ENCODE measurements around the gene C10orf67. TPM values are rescaled to one million over a fixed set of nuclear protein-coding genes. Genes with fewer than 3 reads are reported as not detected.
"Not testable (repeated sequence)": the region's sequence is repeated elsewhere in the genome, so short reads cannot be mapped to it uniquely, and the experiment has no call there.

The C10orf67 gene
- total RNA-seq (2014; rRNA removed; shearing (Covaris generic); ENCODE audit: low replicate concordance): 0.07 and 0.14 TPM in 2 replicates

GRCh38 chr10:23344241-23344841 is at the start of gene C10orf67:
TSS of gene C10orf67 (minus strand) at chr10:23344797. CDS start at chr10:23344774, 23 bp downstream.
- peak; percentile 52 for DNase-seq (ENCODE audit: low read depth)
- in situ Hi-C loops (cut with HindIII; ENCODE audit: low pct_unique_long_range_greater_than_20kb, low sequenced_read_pairs): no loop called here

- in situ Hi-C loops (cut with HindIII; ENCODE audit: low pct_unique_long_range_greater_than_20kb, low sequenced_read_pairs): no loop called here
- DNase-seq (ENCODE audit: low read depth): no peak
Measured at GRCh38 chr10:23391821-23392220, 47.2 kb upstream of the C10orf67 start.

DNA sequence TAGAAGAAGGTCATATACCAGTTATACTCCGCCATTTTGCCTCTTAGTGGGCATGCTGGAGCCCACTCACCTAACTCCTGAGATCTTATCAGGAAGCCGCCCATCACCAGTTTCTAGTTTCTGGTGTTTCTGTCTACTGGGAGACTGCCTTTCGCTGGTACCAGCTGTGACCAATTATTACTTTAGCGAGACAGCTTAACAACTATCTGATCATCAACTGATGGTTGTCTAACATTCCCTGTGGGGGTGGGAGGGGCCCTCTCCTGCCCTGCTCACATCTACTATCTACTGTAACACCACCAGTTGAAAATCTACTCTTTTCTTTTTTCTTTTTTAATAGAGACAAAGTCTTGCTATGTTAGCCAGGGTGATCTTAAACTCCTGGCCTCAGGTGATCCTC is 46.2 kb upstream of the C10orf67 start:
- no peak for DNase-seq (ENCODE audit: low read depth)
- in situ Hi-C loops (cut with HindIII; ENCODE audit: low pct_unique_long_range_greater_than_20kb, low sequenced_read_pairs): no loop called here

- in situ Hi-C loops (cut with HindIII; ENCODE audit: low pct_unique_long_range_greater_than_20kb, low sequenced_read_pairs); DNase-seq (ENCODE audit: low read depth): not testable (repeated sequence)
Measured at GRCh38 chr10:23390408-23390807, 45.8 kb upstream of the C10orf67 start.

GRCh38 chr10:23387516-23387915 is 42.9 kb upstream of the C10orf67 start:
- in situ Hi-C loops (cut with HindIII; ENCODE audit: low pct_unique_long_range_greater_than_20kb, low sequenced_read_pairs); DNase-seq (ENCODE audit: low read depth): not testable (repeated sequence)

DNA sequence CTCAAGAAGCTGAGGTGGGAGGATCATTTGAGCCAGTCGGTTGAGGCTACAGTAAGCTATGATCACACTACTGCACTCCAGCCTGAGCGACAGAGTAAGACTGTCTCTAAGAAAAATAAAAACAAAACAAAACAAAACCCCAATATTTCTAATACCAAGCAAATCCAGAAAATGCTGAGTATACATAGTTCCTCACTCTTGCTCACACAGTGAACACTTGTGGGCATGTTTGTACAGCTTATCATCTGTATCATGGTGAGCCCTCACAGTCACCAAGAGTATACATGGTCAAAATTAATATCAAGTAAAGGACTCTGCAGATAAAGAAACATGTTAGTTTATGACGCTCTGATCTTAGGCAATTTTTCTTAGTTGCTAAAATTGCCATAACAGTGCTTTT is 41.5 kb upstream of the C10orf67 start:
- in situ Hi-C loops (cut with HindIII; ENCODE audit: low pct_unique_long_range_greater_than_20kb, low sequenced_read_pairs): no loop called here
- DNase-seq (ENCODE audit: low read depth): no peak

DNA sequence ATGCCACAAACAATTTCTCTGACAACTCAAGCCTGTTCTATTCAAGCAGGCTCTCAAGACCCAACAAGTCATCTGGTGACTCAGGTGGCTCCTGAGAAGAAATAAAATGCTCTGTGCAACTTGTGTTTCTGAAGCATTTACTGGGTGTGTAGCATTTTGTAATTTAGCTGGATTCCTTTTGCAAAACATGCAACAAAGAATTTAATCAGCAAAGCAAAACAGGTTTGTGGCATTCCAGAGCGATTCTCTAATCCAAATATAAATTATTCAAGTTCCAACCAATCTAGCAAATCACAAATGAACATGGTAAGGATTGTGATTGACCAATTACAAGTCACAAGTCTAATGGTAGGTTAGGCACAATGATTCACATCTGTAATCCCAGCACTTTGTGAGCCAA is 39.8 kb upstream of the C10orf67 start:
- peak; percentile 16 for DNase-seq (ENCODE audit: low read depth)

GRCh38 chr10:23383637-23384036 is 39.0 kb upstream of the C10orf67 start:
- DNase-seq (ENCODE audit: low read depth): no peak
- in situ Hi-C loops (cut with HindIII; ENCODE audit: low pct_unique_long_range_greater_than_20kb, low sequenced_read_pairs): no loop called here

More for the DNA sequence above, 39.8 kb upstream of the C10orf67 start:
- in situ Hi-C loops (cut with HindIII; ENCODE audit: low pct_unique_long_range_greater_than_20kb, low sequenced_read_pairs): no loop called here

- no peak for DNase-seq (ENCODE audit: low read depth)
- in situ Hi-C loops (cut with HindIII; ENCODE audit: low pct_unique_long_range_greater_than_20kb, low sequenced_read_pairs): no loop called here
Measured at GRCh38 chr10:23381298-23382040, 36.9 kb upstream of the C10orf67 start.

DNA sequence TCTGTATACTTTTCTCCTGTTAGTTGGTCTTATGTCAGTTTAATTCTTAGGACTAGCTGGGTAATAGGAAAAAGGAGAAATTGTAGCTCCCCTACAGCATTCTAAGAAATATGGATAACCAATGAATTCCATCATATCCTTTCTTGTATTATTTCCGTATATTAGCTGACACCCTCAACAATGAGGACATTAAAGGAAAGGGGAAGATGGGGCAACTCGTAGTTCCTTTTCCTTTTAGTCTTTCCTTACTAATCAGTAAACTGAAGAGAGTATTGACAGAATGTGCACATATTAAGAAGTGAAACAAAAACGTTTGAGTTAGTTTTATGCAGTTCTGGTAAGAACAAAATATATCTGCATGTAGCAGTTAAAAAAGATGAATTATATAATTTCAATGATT is 35.1 kb upstream of the C10orf67 start:
- no peak for DNase-seq (ENCODE audit: low read depth)
- in situ Hi-C loops (cut with HindIII; ENCODE audit: low pct_unique_long_range_greater_than_20kb, low sequenced_read_pairs): no loop called here

DNA sequence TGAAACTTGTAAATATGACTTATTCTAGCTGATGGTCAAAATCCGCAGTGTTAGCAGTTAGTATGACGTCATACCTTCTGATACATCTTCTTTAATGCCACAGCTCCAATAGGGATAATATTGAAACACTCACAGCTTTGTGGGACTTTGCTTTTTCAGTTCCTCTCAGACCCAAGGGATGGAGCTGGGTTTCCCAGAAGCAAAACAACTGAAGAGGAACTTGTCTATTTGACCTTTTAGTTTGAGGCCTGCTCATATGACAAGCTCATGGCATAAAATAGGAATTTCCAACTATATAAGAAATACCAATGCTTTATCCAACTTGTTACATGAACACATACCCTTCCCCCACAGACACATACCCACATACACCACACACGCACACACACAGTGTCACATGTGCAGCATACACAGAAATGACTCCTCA is 31.6 kb upstream of the C10orf67 start:
- no peak for DNase-seq (ENCODE audit: low read depth)
- in situ Hi-C loops (cut with HindIII; ENCODE audit: low pct_unique_long_range_greater_than_20kb, low sequenced_read_pairs): no loop called here

GRCh38 chr10:23375366-23375765 is 30.8 kb upstream of the C10orf67 start:
- in situ Hi-C loops (cut with HindIII; ENCODE audit: low pct_unique_long_range_greater_than_20kb, low sequenced_read_pairs): no loop called here
- DNase-seq (ENCODE audit: low read depth): no peak

DNA sequence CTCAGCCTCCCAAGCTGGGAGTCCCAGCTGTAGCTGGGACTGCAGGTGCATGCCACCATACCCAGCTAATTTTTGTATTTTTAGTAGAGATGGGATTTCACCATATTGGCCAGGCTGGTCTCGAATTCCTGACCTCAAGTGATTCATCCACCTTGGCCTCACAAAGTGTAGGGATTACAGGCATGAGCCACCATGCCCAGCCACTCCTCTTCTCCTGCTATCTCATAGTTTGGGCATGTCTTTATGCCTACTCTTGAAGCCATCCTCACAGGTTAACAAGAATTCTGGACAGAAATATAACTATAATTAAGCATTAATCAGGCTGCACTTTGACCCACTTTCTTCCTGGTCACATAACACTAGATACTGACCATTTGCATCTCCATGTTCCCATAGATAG is 28.6 kb upstream of the C10orf67 start:
- in situ Hi-C loops (cut with HindIII; ENCODE audit: low pct_unique_long_range_greater_than_20kb, low sequenced_read_pairs): no loop called here

GRCh38 chr10:23371073-23371472 is 26.5 kb upstream of the C10orf67 start:
- no peak for DNase-seq (ENCODE audit: low read depth)
- in situ Hi-C loops (cut with HindIII; ENCODE audit: low pct_unique_long_range_greater_than_20kb, low sequenced_read_pairs): no loop called here

More for the DNA sequence above, 28.6 kb upstream of the C10orf67 start:
- no peak for DNase-seq (ENCODE audit: low read depth)

DNA sequence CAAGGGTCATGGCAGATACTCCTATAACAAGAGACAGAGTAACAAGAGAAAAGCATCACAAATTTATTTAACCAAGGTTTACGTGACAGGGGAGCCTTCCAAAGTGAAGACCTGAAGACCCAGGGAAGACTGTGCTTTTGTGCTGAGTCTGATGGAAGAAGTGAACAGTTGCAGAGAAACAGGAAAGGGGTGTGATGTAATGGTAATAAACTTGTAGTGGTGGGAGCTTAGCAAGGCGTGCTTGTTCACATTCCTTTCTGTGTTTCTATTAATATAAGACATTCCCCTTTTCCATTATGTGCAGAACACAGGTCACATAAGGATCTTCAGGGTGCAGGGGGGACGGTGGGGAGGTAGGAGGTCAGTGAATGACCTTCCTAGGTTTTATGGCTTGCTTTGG is 25.5 kb upstream of the C10orf67 start:
- in situ Hi-C loops (cut with HindIII; ENCODE audit: low pct_unique_long_range_greater_than_20kb, low sequenced_read_pairs): no loop called here

DNA sequence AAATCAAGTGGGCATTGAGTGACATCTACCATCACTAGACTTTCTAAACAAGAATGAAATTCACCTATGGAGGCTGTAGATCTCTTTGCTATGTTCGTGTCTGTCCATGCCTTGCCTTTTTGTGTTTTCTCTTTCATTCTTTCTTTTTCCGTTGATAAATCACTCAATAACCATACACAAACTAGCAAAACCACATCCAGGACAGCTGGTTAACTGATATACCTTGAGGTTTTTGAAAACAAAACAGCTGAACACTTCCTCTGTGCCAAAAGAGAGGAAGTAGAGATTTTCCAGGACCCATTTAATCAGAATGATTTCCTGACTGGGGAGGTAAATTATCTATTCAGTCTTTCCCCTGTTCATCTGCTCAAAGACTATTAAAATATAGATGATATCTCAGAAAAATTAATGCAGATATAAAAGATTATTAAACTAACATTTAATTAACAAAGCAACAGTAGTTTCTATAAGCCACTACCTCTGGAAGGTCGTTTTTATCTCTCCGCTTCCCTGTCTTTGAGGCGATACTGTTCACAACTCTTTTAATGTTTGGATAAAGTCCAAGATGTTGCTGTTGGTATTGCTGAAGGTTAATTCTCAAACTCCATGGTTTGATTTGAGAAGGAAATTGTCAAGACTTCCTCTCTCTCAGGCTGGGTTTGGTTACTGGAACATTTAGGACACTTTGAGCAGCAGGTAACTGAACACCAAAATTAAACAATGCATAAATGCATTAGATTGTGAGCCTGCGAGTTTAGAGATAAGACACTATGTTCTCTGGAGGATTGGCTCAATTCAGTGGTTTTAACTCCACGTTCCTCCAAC is 24.4 kb upstream of the C10orf67 start:
- DNase-seq (ENCODE audit: low read depth): no peak
- in situ Hi-C loops (cut with HindIII; ENCODE audit: low pct_unique_long_range_greater_than_20kb, low sequenced_read_pairs): no loop called here

More for the DNA sequence above, 25.5 kb upstream of the C10orf67 start:
- no peak for DNase-seq (ENCODE audit: low read depth)

DNA sequence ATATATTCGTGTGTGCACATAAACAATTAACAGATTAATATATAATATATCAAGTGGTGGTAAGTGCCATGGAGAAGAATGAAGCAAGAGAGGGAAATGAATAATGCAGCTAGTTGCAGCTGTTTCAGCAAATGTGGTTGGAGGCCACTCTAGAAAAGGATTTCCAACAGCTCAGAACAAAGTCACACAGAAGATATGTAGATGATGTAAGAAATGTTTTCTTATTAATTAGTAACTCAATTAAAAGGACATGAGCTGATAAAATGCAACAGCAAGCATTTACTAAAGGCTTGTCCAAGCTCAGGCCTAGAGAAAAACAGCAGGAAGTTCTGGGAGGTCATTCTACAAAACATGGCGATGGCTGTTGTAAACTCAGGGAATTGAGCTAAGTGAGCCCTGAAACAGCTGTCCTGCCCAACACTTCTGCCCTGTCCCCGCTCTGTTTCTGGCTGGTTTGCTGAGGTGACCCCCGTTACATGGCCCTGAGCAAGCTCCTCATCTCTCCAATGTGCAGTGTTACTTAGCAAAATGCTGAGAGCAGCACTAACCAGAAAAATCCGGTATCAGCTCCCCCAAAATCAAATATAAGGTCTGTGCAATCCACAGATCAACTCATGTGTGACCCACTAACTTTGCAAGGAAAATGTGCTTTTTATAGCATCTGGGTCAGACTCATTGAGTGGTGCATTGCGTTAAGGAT is 23.4 kb upstream of the C10orf67 start:
- DNase-seq (ENCODE audit: low read depth): no peak
- in situ Hi-C loops (cut with HindIII; ENCODE audit: low pct_unique_long_range_greater_than_20kb, low sequenced_read_pairs): no loop called here

DNA sequence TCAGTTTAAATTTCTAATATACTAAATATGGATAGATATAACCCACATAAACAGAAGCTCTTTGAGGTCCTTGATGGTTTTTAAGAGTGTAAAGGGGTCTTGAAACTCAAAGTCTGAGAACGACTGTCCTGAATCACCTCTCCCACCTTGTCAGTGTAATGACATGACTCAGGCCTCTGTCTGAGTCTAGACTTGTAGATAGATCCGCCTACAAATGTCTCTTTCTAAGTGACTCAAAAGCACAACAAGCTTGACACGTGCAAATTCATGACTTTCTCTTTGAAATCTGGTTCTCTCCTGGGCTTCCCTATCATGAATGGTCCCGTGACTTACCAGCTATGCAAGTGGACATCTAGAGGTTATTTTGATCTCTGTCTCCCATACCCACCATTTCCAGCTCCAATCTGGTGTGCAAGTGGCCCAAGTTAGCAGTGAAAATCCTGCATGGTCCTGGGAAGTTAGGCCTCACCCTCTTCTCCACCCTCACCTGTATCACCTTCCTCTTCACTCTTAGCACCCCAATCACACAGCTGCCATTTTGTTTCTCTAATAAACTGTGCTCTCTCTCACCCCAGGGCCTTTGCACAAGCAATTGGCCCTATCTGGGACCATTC is 20.9 kb upstream of the C10orf67 start:
- peak; percentile 45 for DNase-seq (ENCODE audit: low read depth)
- in situ Hi-C loops (cut with HindIII; ENCODE audit: low pct_unique_long_range_greater_than_20kb, low sequenced_read_pairs): not testable (repeated sequence)
